NCI-H1694 treated with DMSO at 0.1 percent for 48 hours (cell line): Measurements from ENCODE around the gene CIT.
"Not testable (repeated sequence)": the region's sequence is repeated elsewhere in the genome, so short reads cannot be mapped to it uniquely, and the experiment has no call there.

ENCODE experiments used
- DNase-seq: peaks from one replicate; lab custom pipeline; 2025; lab: John Stamatoyannopoulos, UW

The CIT gene

GRCh38 chr12:119876761-119877638 is at the start of gene CIT:
CIT (minus strand) TSS chr12:119877320; CDS start chr12:119876168, 1,152 bp downstream.
- DNase-seq: peak; percentile 89

GRCh38 chr12:119925269-119925668 is 48.1 kb upstream of the CIT start:
- no peak for DNase-seq

GRCh38 chr12:119920064-119920463 is 42.9 kb upstream of the CIT start:
- DNase-seq: no peak

GRCh38 chr12:119915894-119916510 is 38.9 kb upstream of the CIT start:
- DNase-seq: no peak

- DNase-seq: no peak
Measured at GRCh38 chr12:119914666-119915065, 37.5 kb upstream of the CIT start.

- DNase-seq: no peak
Measured at GRCh38 chr12:119913536-119914330, 36.6 kb upstream of the CIT start.

GRCh38 chr12:119911182-119911581 is 34.1 kb upstream of the CIT start:
- no peak for DNase-seq

GRCh38 chr12:119910586-119910985 is 33.5 kb upstream of the CIT start:
- DNase-seq: no peak

GRCh38 chr12:119902084-119902509 is 25.0 kb upstream of the CIT start:
- DNase-seq: peak; percentile 84

GRCh38 chr12:119901670-119902069 is 24.6 kb upstream of the CIT start:
- DNase-seq: no peak

GRCh38 chr12:119894916-119895315 is 17.8 kb upstream of the CIT start:
- DNase-seq: no peak

- not testable (repeated sequence) for DNase-seq
Measured at GRCh38 chr12:119892611-119893010, 15.5 kb upstream of the CIT start.

GRCh38 chr12:119885549-119885948 is 8.4 kb upstream of the CIT start:
- DNase-seq: no peak

GRCh38 chr12:119883791-119884190 is 6.7 kb upstream of the CIT start:
- DNase-seq: not testable (repeated sequence)

GRCh38 chr12:119883237-119883636 is 6.1 kb upstream of the CIT start:
- DNase-seq: no peak

- DNase-seq: peak; percentile 12
Measured at GRCh38 chr12:119877639-119877948, 474 bp upstream of the CIT start.

GRCh38 chr12:119870457-119870856 is 6.7 kb downstream of the CIT start:
- peak; percentile 71 for DNase-seq

- DNase-seq: peak; percentile 55
Measured at GRCh38 chr12:119869720-119870119, 7.4 kb downstream of the CIT start.

GRCh38 chr12:119868992-119869391 is 8.1 kb downstream of the CIT start:
- peak; percentile 75 for DNase-seq

- no peak for DNase-seq
Measured at GRCh38 chr12:119864591-119864990, 12.5 kb downstream of the CIT start.

- no peak for DNase-seq
Measured at GRCh38 chr12:119859241-119859640, 17.9 kb downstream of the CIT start.

GRCh38 chr12:119857041-119857591 is 20.0 kb downstream of the CIT start:
- no peak for DNase-seq
